HEK293T (cell line): Measurements from ENCODE around the gene WDR41.

Experiments used
- BHLHE40 ChIP-seq: fragments of 450-650 bp; IDR thresholded peaks from 2 replicates; pipeline ENCODE4 v1.6.1; 2016; ENCODE audit warnings: mild to moderate bottlenecking, moderate library complexity, borderline replicate concordance
- CTBP1 ChIP-seq: fragments of 450-650 bp; IDR thresholded peaks from 2 replicates; pipeline ENCODE4 v1.6.1; 2016; ENCODE audit warnings: borderline replicate concordance
- ELF4 ChIP-seq: fragments of 450-650 bp; IDR thresholded peaks from 2 replicates; pipeline ENCODE4 v1.6.1; 2017; ENCODE audit warnings: antibody characterized with exemption
- FOXA1 ChIP-seq: fragments of 450-650 bp; IDR thresholded peaks from 2 replicates; pipeline ENCODE4 v1.6.1; 2016; ENCODE audit warnings: mild to moderate bottlenecking
- FOXK2 ChIP-seq: fragments of 450-650 bp; IDR thresholded peaks from 2 replicates; pipeline ENCODE4 v1.6.1; 2016; ENCODE audit warnings: mild to moderate bottlenecking
- FOXM1 ChIP-seq: fragments of 450-650 bp; IDR thresholded peaks from 2 replicates; pipeline ENCODE4 v1.6.1; 2017; ENCODE audit warnings: mild to moderate bottlenecking, borderline replicate concordance
- L3MBTL2 ChIP-seq: fragments of 450-650 bp; conservative IDR thresholded peaks from 2 replicates; pipeline ENCODE4 v1.6.1; 2016; ENCODE audit warnings: mild to moderate bottlenecking
- LEF1 ChIP-seq: fragments of 450-650 bp; IDR thresholded peaks from 2 replicates; pipeline ENCODE4 v1.6.1; 2017; ENCODE audit warnings: mild to moderate bottlenecking, borderline replicate concordance
- PKNOX1 ChIP-seq: fragments of 450-650 bp; IDR thresholded peaks from 2 replicates; pipeline ENCODE4 v1.6.1; 2016
- SP1 ChIP-seq: fragments of 450-650 bp; IDR thresholded peaks from 2 replicates; pipeline ENCODE4 v1.6.1; 2017
- SUZ12 ChIP-seq: fragments of 450-650 bp; IDR thresholded peaks from 2 replicates; pipeline ENCODE4 v1.6.1; 2016; ENCODE audit warnings: mild to moderate bottlenecking
- TARDBP ChIP-seq: fragments of 450-650 bp; IDR thresholded peaks from 2 replicates; pipeline ENCODE4 v1.6.1; 2016
- ZNF384 ChIP-seq: fragments of 450-650 bp; IDR thresholded peaks from 2 replicates; pipeline ENCODE4 v1.6.1; 2016

- TF ChIP-seq BHLHE40: no peak
- no peak for TF ChIP-seq SP1
- no peak for TF ChIP-seq L3MBTL2
- TF ChIP-seq PKNOX1: no peak
- TF ChIP-seq ELF4: no peak
- no peak for TF ChIP-seq CTBP1
- no peak for TF ChIP-seq FOXA1
- TF ChIP-seq ZNF384: no peak
- TF ChIP-seq FOXM1: no peak
- no peak for TF ChIP-seq LEF1
- TF ChIP-seq SUZ12: no peak
- no peak for TF ChIP-seq TARDBP
- no peak for TF ChIP-seq FOXK2
Observed at GRCh38 chr5:77400645-77401044, 91.5 kb downstream of the WDR41 start.
